Upper lobe of left lung (tissue), 6 donors: ENCODE results near the gene ATP5MC3. TPM values are rescaled to one million over a fixed set of nuclear protein-coding genes. Genes with fewer than 3 reads are reported as not detected.

Experiments
- ATAC-seq, 2 donors: fragments of 200-7000 bp; cut with Tn5 transposase; one replicate each; pipeline ENCODE4 v1.9.1; 2022; ENCODE audit warnings: mild to moderate bottlenecking in 2 of 2, moderate library complexity in 2 of 2; ENCODE audit not compliant: low FRiP score in 2 of 2
- DNase-seq, 2 donors: peaks; one replicate each; pipeline ENCODE4 v3.0.0-alpha.2; 2019 to 2020
- H3K27ac ChIP-seq, 4 donors: fragments of 200-600 bp; sonication (generic); one replicate each; pipeline ENCODE4 v1.5.1; 2016 to 2019
- H3K27me3 ChIP-seq, 4 donors: fragments of 200-600 bp; sonication (generic); one replicate each; pipeline ENCODE4 v1.5.1; 2017 to 2019
- H3K36me3 ChIP-seq, 4 donors: fragments of 200-600 bp; sonication (generic); one replicate each; pipeline ENCODE4 v1.5.1; 2016 to 2019
- H3K4me1 ChIP-seq, 4 donors: fragments of 200-600 bp; sonication (generic); one replicate each; pipeline ENCODE4 v1.5.1; 2018 to 2019
- H3K4me3 ChIP-seq, 4 donors: fragments of 200-600 bp; sonication (generic); one replicate each; pipeline ENCODE4 v1.5.1; 2017 to 2019; ENCODE audit warnings: mild to moderate bottlenecking in 2 of 4, moderate library complexity in 1 of 4
- H3K9me3 ChIP-seq, 4 donors: fragments of 200-600 bp; sonication (generic); one replicate each; pipeline ENCODE4 v1.5.1; 2018 to 2019
- CTCF ChIP-seq, 6 experiments: fragments of 450-650 bp in 4 of 6; fragments of 200-600 bp in 2 of 6; sonication (generic) in 2 of 6; IDR thresholded peaks; one replicate each; pipeline ENCODE4 v1.5.1; 2016 to 2019; ENCODE audit warnings: antibody characterized with exemption in 6 of 6
- EP300 ChIP-seq, 4 donors: sonication (generic); formaldehyde crosslinking; IDR thresholded peaks; one replicate each; pipeline ENCODE4 v1.5.1; 2017; ENCODE audit warnings: antibody characterized with exemption in 4 of 4, control low read depth in 2 of 4
- POLR2A ChIP-seq, 4 donors: fragments of 450-650 bp; IDR thresholded peaks; one replicate each; pipeline ENCODE4 v1.5.1; 2016 to 2017; ENCODE audit warnings: antibody characterized with exemption in 4 of 4, mild to moderate bottlenecking in 2 of 4
- POLR2AphosphoS5 ChIP-seq, 2 donors: sonication (generic); formaldehyde crosslinking; IDR thresholded peaks; one replicate each; pipeline ENCODE4 v1.5.1; 2017; ENCODE audit warnings: antibody characterized with exemption in 2 of 2
- WGBS, 2 donors: methylation state at CpG; one replicate each; pipeline ENCODE4 v1.1.5; 2017 to 2018; 5-methylcytosine and 5-hydroxymethylcytosine counted together
- small RNA-seq, 4 donors: library from RNA; depleted of rRNA; stranded (forward); fragments of <200 nt; gene quantifications; one replicate each; pipeline ENCODE3, GENCODE V24; 2016
- total RNA-seq, 6 donors: library from RNA; depleted of rRNA in 4 of 6; stranded (reverse); fragments of >200 nt in 4 of 6; gene quantifications; one replicate each; pipeline versions ENCODE4 v1.1.0 to v1.2.1, GENCODE V29; 2016 to 2021
- donor health status: DM: no; HTN: no; CAD: no; lungs with moderate emphysema.
- donor health status: DM: no; HTN: yes; CAD: no; lungs with severe emphysema.

Gene ATP5MC3
- total RNA-seq, 6 donors from 2014 or later, result 14.8 to 164 (median 107) TPM

- no peak overlapping the region for H3K4me3 ChIP-seq
- no peaks in the 10 kb centered on the region for H3K27me3 ChIP-seq
- TF ChIP-seq CTCF (IDR thresholded peaks at IDR 0.05) (no peak), EP300 (IDR thresholded peaks at IDR 0.05) (no peak), POLR2AphosphoS5 (IDR thresholded peaks at IDR 0.05) (no peak), POLR2A (IDR thresholded peaks at IDR 0.05) (no peak)
- ATAC-seq (no peak), DNase-seq (no peak)
- 100% methylated on average over 1 of the region's 1 CpG for WGBS, 2 donors
- H3K36me3 ChIP-seq, result peaks cover 0 to 35% (median 5%) of the 10 kb centered on the region in 4 donors
- no peak overlapping the region for H3K27ac ChIP-seq
- no peaks in the 10 kb centered on the region for H3K9me3 ChIP-seq
- no peaks in the 10 kb centered on the region for H3K4me1 ChIP-seq
These were observed 54.8 kb downstream of the ATP5MC3 start for GRCh38 chr2:175126661-175127060.

Small RNAs within 50 kb of the gene (small RNA-seq; reads per million reads assigned to genes)
- 0 to 0.13 (median 0.03) reads per million in 4 donors for gene MIR933

Other genes with a start within 250 kb of the ATP5MC3 start
- 10 to 100 TPM in 3 of 6 donors, 1 to 10 TPM in 3; 7.2 to 27.1 (median 11.0) TPM for gene CHN1, start 176.3 kb downstream of the ATP5MC3 start, total RNA-seq
- 10 to 100 TPM; 16.6 to 63.4 (median 35.6) TPM for gene ATF2, start 13.5 kb downstream of the ATP5MC3 start, total RNA-seq